ENCODE measurements around the gene SHISA3. TPM values are rescaled to one million over a fixed set of nuclear protein-coding genes. Genes with fewer than 3 reads are reported as not detected.

SHISA3 gene
- total and polyA plus RNA-seq, 5 donors from 2014 or later: not detected

DNA sequence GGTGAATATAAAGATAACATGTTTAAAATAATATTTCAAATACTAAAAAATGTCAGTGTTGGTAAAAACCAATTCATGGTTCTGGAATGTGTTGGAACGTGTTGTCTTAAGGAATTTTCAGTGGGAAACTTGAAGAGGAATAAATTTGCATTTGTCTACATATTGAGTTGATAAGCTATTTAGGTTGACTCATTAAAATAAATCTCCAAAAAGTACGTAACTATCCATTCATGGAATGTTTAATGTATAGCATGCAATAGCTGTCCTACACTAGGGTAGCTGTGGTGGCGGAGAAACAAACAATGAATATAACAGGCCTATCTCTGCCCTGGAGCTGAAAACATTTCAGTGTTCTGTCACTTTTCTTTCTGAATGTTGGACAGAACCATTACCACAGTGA lies 20.3 kb downstream of the SHISA3 start:
- Mint-ChIP-seq H3K27me3 (no peaks in the 10 kb centered on the region), H3K4me3 (no peak overlapping the region), H3K4me1 (no peaks in the 10 kb centered on the region), H3K9me3 (no peaks in the 10 kb centered on the region), H3K27ac (no peak overlapping the region), H3K36me3 (peaks cover 54% of the 10 kb centered on the region)
- Histone ChIP-seq H3K4me3 (ENCODE audit: low read depth, low read length) (no peak overlapping the region), H3K27ac (ENCODE audit: insufficient read depth, low read length, poor library complexity, severe bottlenecking) (no peak overlapping the region), H3K9me3 (ENCODE audit: control insufficient read depth in 2 of 2, low read length in 2 of 2) (no peaks in the 10 kb centered on the region), H3K36me3 (ENCODE audit: control insufficient read depth, insufficient read depth, low read length) (peaks cover 61% of the 10 kb centered on the region), H3K27me3 (ENCODE audit: control insufficient read depth, insufficient read depth, low read length) (no peaks in the 10 kb centered on the region), H3K4me1 (ENCODE audit: control insufficient read depth, insufficient read depth, low read length, poor library complexity, severe bottlenecking) (no peaks in the 10 kb centered on the region)
- no peak for ATAC-seq (ENCODE audit: low read depth in 2 of 2)
- DNase-seq: no peak

DNA sequence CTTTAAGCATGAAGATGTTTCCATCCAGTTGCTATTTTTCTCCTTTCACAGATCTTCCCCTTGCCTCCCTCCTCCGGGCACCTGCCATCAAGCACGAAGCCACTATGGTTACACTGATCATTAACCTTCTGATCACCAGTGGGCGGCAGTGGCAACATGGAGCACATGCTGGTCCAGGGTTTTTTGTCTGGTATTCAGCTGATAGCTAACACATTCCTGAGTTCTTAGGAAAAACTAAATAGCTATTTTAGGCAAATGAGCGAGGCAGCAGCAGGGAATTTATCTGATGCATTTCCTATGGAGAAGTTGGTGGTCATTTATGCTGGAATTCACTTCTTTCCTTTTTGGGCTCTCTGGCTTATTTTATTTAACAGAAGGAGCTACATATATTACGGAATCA lies 22.9 kb downstream of the SHISA3 start:
- Histone ChIP-seq H3K27ac (ENCODE audit: insufficient read depth, low read length, poor library complexity, severe bottlenecking) (no peak overlapping the region), H3K27me3 (ENCODE audit: control insufficient read depth, insufficient read depth, low read length) (no peaks in the 10 kb centered on the region), H3K4me3 (ENCODE audit: low read depth, low read length) (no peak overlapping the region), H3K36me3 (ENCODE audit: control insufficient read depth, insufficient read depth, low read length) (peaks cover 47% of the 10 kb centered on the region), H3K9me3 (ENCODE audit: control insufficient read depth in 2 of 2, low read length in 2 of 2) (no peaks in the 10 kb centered on the region), H3K4me1 (ENCODE audit: control insufficient read depth, insufficient read depth, low read length, poor library complexity, severe bottlenecking) (no peaks in the 10 kb centered on the region)
- Mint-ChIP-seq H3K36me3 (peaks cover 39% of the 10 kb centered on the region), H3K9me3 (no peaks in the 10 kb centered on the region), H3K27me3 (no peaks in the 10 kb centered on the region), H3K4me3 (no peak overlapping the region), H3K4me1 (no peaks in the 10 kb centered on the region), H3K27ac (no peak overlapping the region)
- no peak for ATAC-seq (ENCODE audit: low read depth in 2 of 2)
- DNase-seq: no peak

DNA sequence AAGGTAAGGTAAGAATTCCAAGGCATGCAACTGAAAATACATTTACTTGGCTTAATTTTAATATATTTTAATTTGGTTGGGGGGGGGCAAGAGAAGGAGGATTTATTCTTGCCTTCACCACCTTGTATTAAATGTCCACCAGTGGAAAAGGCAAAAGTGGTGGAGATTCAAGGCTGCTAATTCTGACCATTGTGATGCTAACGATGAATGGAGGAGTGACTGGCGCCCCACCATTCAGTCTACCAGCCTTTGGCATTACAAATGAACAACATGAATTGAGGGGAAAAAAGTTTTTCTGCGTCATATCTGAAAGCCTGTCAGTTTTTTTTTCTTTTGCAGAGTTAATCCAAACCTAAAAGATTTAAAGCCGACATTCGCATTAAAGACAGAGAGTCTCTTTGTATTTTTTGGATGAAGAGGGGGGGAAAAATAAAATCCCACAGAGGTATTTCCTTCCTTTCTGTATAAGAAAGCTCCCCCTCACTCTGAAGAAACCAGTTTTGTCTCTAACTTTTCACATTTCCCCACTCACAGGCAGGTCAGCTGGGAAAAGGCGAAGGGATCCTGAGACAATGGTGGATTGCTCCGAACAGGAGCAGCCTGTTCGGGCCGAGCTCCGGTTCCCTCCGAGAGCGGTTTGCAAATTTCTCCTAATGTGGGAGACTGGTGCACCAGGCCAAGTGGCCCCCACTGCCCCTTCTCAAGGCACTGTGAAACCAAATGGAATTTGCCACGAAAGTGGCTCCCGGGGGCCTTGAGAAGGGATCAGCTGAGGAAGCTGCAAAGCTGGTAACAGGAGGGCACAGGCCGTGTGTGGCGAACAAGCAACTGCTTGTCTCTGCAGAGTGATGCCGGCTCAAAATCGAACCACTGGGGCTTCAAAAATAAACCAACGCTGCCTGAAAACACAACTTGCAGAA lies 28.1 kb downstream of the SHISA3 start:
- DNase-seq (no peak), ATAC-seq (ENCODE audit: low read depth in 2 of 2) (no peak)
- H3K27ac ChIP-seq (ENCODE audit: insufficient read depth, low read length, poor library complexity, severe bottlenecking): no peak overlapping the region
- H3K4me3 ChIP-seq (ENCODE audit: low read depth, low read length): no peak overlapping the region
- Mint-ChIP-seq H3K4me3 (no peak overlapping the region), H3K36me3 (peaks cover 48% of the 10 kb centered on the region), H3K27ac (no peak overlapping the region), H3K4me1 (no peaks in the 10 kb centered on the region), H3K9me3 (no peaks in the 10 kb centered on the region), H3K27me3 (no peaks in the 10 kb centered on the region)
- H3K27me3 ChIP-seq (ENCODE audit: control insufficient read depth, insufficient read depth, low read length): no peaks in the 10 kb centered on the region
- no peaks in the 10 kb centered on the region for H3K9me3 ChIP-seq (ENCODE audit: control insufficient read depth in 2 of 2, low read length in 2 of 2)
- H3K4me1 ChIP-seq (ENCODE audit: control insufficient read depth, insufficient read depth, low read length, poor library complexity, severe bottlenecking): no peaks in the 10 kb centered on the region
- H3K36me3 ChIP-seq (ENCODE audit: control insufficient read depth, insufficient read depth, low read length): peaks cover 29% of the 10 kb centered on the region

DNA sequence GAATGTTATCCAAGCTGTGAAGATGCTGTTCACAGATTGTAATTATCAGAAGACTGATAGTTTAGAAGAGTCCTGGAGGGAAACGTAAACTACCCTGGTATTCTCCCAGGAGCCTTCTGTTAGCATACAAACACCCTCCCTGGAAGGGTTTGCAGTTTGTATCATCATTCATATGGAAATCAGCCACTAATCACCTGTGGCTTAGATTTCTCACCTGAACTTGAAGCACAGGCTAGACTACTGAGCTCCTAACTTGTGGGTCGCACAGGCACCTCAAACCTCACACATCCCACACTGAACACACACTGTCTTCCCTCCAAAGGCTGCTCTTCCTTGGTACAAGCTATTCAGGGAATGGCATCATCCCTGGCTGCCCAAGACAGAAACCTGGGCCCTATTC lies 30.7 kb downstream of the SHISA3 start:
- Mint-ChIP-seq H3K36me3 (peaks cover 47% of the 10 kb centered on the region), H3K4me3 (no peak overlapping the region), H3K4me1 (peaks cover 0 to 2% (median 0%) of the 10 kb centered on the region in 4 donors), H3K27me3 (no peaks in the 10 kb centered on the region), H3K27ac (no peak overlapping the region), H3K9me3 (no peaks in the 10 kb centered on the region)
- Histone ChIP-seq H3K4me3 (ENCODE audit: low read depth, low read length) (no peak overlapping the region), H3K4me1 (ENCODE audit: control insufficient read depth, insufficient read depth, low read length, poor library complexity, severe bottlenecking) (no peaks in the 10 kb centered on the region), H3K27ac (ENCODE audit: insufficient read depth, low read length, poor library complexity, severe bottlenecking) (no peak overlapping the region), H3K36me3 (ENCODE audit: control insufficient read depth, insufficient read depth, low read length) (peaks cover 14% of the 10 kb centered on the region), H3K9me3 (ENCODE audit: control insufficient read depth in 2 of 2, low read length in 2 of 2) (no peaks in the 10 kb centered on the region), H3K27me3 (ENCODE audit: control insufficient read depth, insufficient read depth, low read length) (no peaks in the 10 kb centered on the region)
- no peak for ATAC-seq (ENCODE audit: low read depth in 2 of 2)
- DNase-seq: no peak

DNA sequence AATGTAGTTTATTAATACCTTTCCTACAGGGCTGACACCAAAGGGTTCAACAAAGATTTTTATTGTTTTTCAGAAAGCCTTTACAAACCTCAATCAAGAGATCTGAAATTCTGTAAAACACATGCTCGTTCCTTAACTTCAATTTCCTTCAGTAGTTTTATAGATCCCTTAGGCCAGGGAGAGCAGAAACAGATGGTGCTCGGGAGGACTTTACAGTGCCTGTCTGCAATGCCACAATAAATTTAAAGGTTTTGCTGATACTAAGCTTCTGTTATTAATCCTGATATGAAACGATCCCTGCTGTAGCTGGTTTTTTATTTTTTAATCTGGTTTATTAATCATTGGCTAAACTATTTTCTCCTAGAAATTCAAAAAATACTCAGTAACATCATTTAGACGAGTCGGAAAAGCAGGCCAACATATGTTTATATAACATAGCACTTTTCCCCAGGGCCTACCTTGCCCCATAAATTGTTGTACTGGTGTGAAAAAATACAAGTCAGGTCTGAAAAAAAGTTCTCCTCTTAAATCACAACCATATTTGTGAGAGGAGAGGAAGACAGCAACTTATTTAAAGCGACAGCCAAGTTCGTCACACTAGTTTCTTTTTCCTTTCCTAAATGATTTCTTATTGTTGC lies 39.8 kb downstream of the SHISA3 start:
- Histone ChIP-seq H3K27me3 (ENCODE audit: control insufficient read depth, insufficient read depth, low read length) (no peaks in the 10 kb centered on the region), H3K36me3 (ENCODE audit: control insufficient read depth, insufficient read depth, low read length) (peaks cover 20% of the 10 kb centered on the region), H3K4me1 (ENCODE audit: control insufficient read depth, insufficient read depth, low read length, poor library complexity, severe bottlenecking) (no peaks in the 10 kb centered on the region), H3K4me3 (ENCODE audit: low read depth, low read length) (no peak overlapping the region), H3K27ac (ENCODE audit: insufficient read depth, low read length, poor library complexity, severe bottlenecking) (no peak overlapping the region), H3K9me3 (ENCODE audit: control insufficient read depth in 2 of 2, low read length in 2 of 2) (no peaks in the 10 kb centered on the region)
- Mint-ChIP-seq H3K9me3 (no peaks in the 10 kb centered on the region), H3K27me3 (no peaks in the 10 kb centered on the region), H3K36me3 (peaks cover 66% of the 10 kb centered on the region), H3K27ac (no peak overlapping the region), H3K4me1 (no peaks in the 10 kb centered on the region), H3K4me3 (no peak overlapping the region)
- DNase-seq (no peak), ATAC-seq (ENCODE audit: low read depth in 2 of 2) (no peak)

DNA sequence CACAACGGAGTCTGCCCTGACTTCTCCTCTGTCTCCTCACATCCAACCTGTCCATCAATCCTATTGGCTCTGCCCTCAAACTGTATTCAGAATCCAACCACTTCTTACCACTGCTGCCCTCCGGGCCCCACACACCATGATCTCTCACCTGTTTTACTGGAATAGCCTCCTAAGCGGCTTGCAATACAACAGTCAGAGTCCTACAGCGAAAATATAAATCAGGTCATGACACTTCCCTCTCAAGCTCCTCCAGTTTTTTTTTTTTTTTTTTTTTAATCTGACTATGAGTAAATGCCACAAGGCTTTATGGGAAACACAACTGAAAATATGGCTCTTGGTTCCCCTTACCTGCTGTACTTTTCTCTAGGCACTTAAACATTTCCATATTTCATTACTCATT lies 42.8 kb downstream of the SHISA3 start:
- peaks cover 34% of the 10 kb centered on the region for H3K36me3 ChIP-seq (ENCODE audit: control insufficient read depth, insufficient read depth, low read length)
- no peaks in the 10 kb centered on the region for H3K27me3 Mint-ChIP-seq
- H3K9me3 Mint-ChIP-seq: no peaks in the 10 kb centered on the region
- no peaks in the 10 kb centered on the region for H3K4me1 Mint-ChIP-seq
- no peak for ATAC-seq (ENCODE audit: low read depth in 2 of 2)
- no peak overlapping the region for H3K27ac ChIP-seq (ENCODE audit: insufficient read depth, low read length, poor library complexity, severe bottlenecking)
- no peak for DNase-seq
- no peaks in the 10 kb centered on the region for H3K9me3 ChIP-seq (ENCODE audit: control insufficient read depth in 2 of 2, low read length in 2 of 2)
- H3K36me3 Mint-ChIP-seq: peaks cover 69% of the 10 kb centered on the region
- no peak overlapping the region for H3K4me3 Mint-ChIP-seq
- no peaks in the 10 kb centered on the region for H3K27me3 ChIP-seq (ENCODE audit: control insufficient read depth, insufficient read depth, low read length)
- H3K27ac Mint-ChIP-seq: peak overlapping the region in 1 of 3 donors; percentile 77
- H3K4me3 ChIP-seq (ENCODE audit: low read depth, low read length): no peak overlapping the region
- H3K4me1 ChIP-seq (ENCODE audit: control insufficient read depth, insufficient read depth, low read length, poor library complexity, severe bottlenecking): no peaks in the 10 kb centered on the region

DNA sequence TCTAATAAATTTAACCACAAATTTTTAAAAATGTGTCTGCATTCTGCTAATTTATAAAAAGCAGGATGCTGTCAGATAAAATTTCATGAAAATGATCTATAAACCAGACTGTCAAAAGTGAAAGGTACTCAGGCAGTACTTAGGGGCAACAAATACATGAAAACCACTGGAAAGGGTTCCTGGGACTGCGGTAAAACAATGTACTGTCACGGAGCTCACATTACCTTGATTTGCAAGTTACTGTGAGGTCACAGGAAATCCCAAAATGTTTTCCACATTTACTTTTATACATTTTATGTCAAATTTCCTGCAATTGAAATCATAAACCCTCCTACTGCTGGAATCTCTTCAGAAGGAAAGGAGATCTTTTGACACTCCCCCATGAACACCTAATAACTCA lies 45.3 kb downstream of the SHISA3 start:
- Mint-ChIP-seq H3K4me3 (no peak overlapping the region), H3K36me3 (peaks cover 61% of the 10 kb centered on the region), H3K27me3 (no peaks in the 10 kb centered on the region), H3K4me1 (no peaks in the 10 kb centered on the region), H3K9me3 (no peaks in the 10 kb centered on the region), H3K27ac (peak overlapping the region in 1 of 3 donors; percentile 9)
- ATAC-seq (ENCODE audit: low read depth in 2 of 2) (no peak), DNase-seq (no peak)
- no peaks in the 10 kb centered on the region for H3K27me3 ChIP-seq (ENCODE audit: control insufficient read depth, insufficient read depth, low read length)
- no peak overlapping the region for H3K4me3 ChIP-seq (ENCODE audit: low read depth, low read length)
- no peaks in the 10 kb centered on the region for H3K9me3 ChIP-seq (ENCODE audit: control insufficient read depth in 2 of 2, low read length in 2 of 2)
- H3K36me3 ChIP-seq (ENCODE audit: control insufficient read depth, insufficient read depth, low read length): peaks cover 34% of the 10 kb centered on the region
- H3K4me1 ChIP-seq (ENCODE audit: control insufficient read depth, insufficient read depth, low read length, poor library complexity, severe bottlenecking): no peaks in the 10 kb centered on the region
- H3K27ac ChIP-seq (ENCODE audit: insufficient read depth, low read length, poor library complexity, severe bottlenecking): no peak overlapping the region

DNA sequence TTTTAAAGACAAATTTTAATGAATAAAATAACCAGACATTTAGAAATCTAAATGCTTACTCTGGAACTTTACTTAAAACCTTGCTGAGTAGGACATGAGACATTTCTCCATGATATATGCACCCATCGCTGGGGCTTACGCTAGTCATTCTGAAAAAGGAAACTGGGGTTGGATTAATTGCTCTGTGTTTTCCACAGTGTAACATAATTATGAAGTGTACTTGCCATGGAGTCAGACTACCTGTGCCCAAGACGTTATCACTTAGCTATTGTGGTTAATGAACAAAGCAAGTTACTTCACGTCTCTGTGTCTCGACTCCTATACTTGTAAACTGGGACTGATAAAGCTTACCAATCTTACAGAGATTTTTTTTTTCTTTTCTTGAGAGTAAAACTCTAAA lies 47.8 kb downstream of the SHISA3 start:
- Mint-ChIP-seq H3K27me3 (no peaks in the 10 kb centered on the region), H3K4me1 (no peaks in the 10 kb centered on the region), H3K9me3 (no peaks in the 10 kb centered on the region), H3K27ac (no peak overlapping the region), H3K4me3 (no peak overlapping the region), H3K36me3 (peaks cover 48% of the 10 kb centered on the region)
- no peak overlapping the region for H3K27ac ChIP-seq (ENCODE audit: insufficient read depth, low read length, poor library complexity, severe bottlenecking)
- ATAC-seq (ENCODE audit: low read depth in 2 of 2): no peak
- H3K36me3 ChIP-seq (ENCODE audit: control insufficient read depth, insufficient read depth, low read length): peaks cover 35% of the 10 kb centered on the region
- no peak for DNase-seq
- H3K4me3 ChIP-seq (ENCODE audit: low read depth, low read length): no peak overlapping the region
- no peaks in the 10 kb centered on the region for H3K9me3 ChIP-seq (ENCODE audit: control insufficient read depth in 2 of 2, low read length in 2 of 2)
- no peaks in the 10 kb centered on the region for H3K4me1 ChIP-seq (ENCODE audit: control insufficient read depth, insufficient read depth, low read length, poor library complexity, severe bottlenecking)
- H3K27me3 ChIP-seq (ENCODE audit: control insufficient read depth, insufficient read depth, low read length): no peaks in the 10 kb centered on the region

Data from CD4-positive, CD25-positive, alpha-beta regulatory T cell (primary cell).